ENCODE data around the gene ATP1A3. TPM values are rescaled to one million over a fixed set of nuclear protein-coding genes. Genes with fewer than 3 reads are reported as not detected.
A peak's percentile ranks its signal among the peaks of the same experiment; 100 is the strongest.
"Not testable (repeated sequence)": the region's sequence is repeated elsewhere in the genome, so short reads cannot be mapped to it uniquely, and the experiment has no call there.

The ATP1A3 gene
- 1 to 10 TPM in 1 of 2 donors, under 1 TPM in 1; 0.69 to 1.0 TPM for total RNA-seq
- 28.4 TPM for polyA plus RNA-seq (2013, experiment 1 of 2)
- polyA plus RNA-seq (2013, experiment 2 of 2): 21.8 TPM
- long read RNA-seq, experiment 1: 0 reads
- long read RNA-seq, experiment 2, partial matches to known transcripts: 1 of 1 reads
- long read RNA-seq, experiment 2, other reads (novel, unspliced or antisense): 0 of 1 reads
- long read RNA-seq, experiment 3: 0 reads
- long read RNA-seq, experiment 4: 0 reads

DNA sequence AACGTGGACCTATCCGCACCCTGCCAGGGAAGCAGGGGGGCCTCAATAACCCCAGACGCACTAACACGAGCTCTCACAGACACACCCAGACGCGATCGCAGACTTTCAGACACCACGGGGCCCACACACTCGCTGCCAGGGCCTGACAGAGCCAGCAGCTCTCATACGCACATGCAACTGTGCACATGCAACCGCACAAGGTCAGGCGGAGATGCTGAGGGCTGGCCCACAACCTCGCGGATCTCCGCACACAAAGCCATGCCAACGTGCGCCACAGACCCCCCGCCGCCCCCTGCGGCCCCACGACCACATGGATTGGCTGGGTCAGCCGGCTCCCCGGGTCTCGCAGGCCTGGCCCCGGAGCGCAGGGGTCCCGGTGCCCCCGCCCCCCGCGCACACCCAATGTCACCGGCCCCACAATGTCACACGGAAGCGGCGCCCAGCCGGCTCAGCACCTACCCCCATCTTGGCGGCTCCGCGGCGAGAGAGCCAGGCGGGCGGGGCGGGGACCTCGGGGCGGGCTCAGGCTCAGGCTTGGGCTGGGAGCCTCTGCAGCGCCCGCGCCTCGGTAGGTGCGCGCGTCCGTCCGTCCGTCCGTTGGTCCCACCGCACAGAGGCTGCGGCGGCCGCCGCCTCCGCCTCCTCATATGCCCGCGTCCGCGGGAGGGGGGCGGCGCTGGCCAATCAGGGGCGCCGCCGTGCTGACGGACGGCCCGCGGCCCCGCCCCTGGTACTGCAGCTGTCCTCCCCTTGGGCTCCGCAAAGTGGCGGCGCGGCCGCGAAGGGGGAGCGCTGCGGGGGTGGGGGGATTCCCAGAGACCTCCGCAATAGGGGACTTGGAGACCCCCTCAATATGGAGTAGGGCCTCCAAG, at the start of gene ATP1A3:
ATP1A3 (minus strand) TSS at position 619 of the 872 bp plus-strand sequence; CDS start at position 465, 154 bp downstream.
- Mint-ChIP-seq H3K4me1 (peaks cover 5% of the 10 kb centered on the region), H3K27ac (no peak within 1 kb of the TSS), H3K36me3 (ENCODE audit: low read depth) (no peaks in the 10 kb centered on the region), H3K9me3 (no peaks in the 10 kb centered on the region), H3K27me3 (ENCODE audit: insufficient read depth) (peaks cover 59% of the 10 kb centered on the region), H3K4me3 (peak within 1 kb of the TSS; percentile 35)
- H3K9ac ChIP-seq (ENCODE audit: extremely low read depth, low read length, poor library complexity, severe bottlenecking): no peak within 1 kb of the TSS
- no peaks in the 10 kb centered on the region for H3K4me1 ChIP-seq (ENCODE audit: control insufficient read depth, insufficient read depth, low read length)
- no peak within 1 kb of the TSS for H3K4me3 ChIP-seq (ENCODE audit: low read length)
- 3% methylated on average over 6 to 84 of the region's 84 CpGs for WGBS, 2 experiments (ENCODE audit: insufficient coverage in 1 of 2, insufficient read length in 1 of 2)
- H3K9me3 ChIP-seq (ENCODE audit: control insufficient read depth, low read length): no peaks in the 10 kb centered on the region
- no peaks in the 10 kb centered on the region for H3K36me3 ChIP-seq (ENCODE audit: control insufficient read depth, insufficient read depth, low read length)
- peak; percentile 86 for DNase-seq
- TF ChIP-seq, protein P1, sequence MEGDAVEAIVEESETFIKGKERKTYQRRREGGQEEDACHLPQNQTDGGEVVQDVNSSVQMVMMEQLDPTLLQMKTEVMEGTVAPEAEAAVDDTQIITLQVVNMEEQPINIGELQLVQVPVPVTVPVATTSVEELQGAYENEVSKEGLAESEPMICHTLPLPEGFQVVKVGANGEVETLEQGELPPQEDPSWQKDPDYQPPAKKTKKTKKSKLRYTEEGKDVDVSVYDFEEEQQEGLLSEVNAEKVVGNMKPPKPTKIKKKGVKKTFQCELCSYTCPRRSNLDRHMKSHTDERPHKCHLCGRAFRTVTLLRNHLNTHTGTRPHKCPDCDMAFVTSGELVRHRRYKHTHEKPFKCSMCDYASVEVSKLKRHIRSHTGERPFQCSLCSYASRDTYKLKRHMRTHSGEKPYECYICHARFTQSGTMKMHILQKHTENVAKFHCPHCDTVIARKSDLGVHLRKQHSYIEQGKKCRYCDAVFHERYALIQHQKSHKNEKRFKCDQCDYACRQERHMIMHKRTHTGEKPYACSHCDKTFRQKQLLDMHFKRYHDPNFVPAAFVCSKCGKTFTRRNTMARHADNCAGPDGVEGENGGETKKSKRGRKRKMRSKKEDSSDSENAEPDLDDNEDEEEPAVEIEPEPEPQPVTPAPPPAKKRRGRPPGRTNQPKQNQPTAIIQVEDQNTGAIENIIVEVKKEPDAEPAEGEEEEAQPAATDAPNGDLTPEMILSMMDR (conservative IDR thresholded peaks at IDR 0.05): no peak
- H3K27me3 ChIP-seq (ENCODE audit: control insufficient read depth, insufficient read depth, low read length, poor library complexity, severe bottlenecking): peaks cover 70% of the 10 kb centered on the region
- H3K27ac ChIP-seq (ENCODE audit: low read depth, low read length): no peak within 1 kb of the TSS

DNA sequence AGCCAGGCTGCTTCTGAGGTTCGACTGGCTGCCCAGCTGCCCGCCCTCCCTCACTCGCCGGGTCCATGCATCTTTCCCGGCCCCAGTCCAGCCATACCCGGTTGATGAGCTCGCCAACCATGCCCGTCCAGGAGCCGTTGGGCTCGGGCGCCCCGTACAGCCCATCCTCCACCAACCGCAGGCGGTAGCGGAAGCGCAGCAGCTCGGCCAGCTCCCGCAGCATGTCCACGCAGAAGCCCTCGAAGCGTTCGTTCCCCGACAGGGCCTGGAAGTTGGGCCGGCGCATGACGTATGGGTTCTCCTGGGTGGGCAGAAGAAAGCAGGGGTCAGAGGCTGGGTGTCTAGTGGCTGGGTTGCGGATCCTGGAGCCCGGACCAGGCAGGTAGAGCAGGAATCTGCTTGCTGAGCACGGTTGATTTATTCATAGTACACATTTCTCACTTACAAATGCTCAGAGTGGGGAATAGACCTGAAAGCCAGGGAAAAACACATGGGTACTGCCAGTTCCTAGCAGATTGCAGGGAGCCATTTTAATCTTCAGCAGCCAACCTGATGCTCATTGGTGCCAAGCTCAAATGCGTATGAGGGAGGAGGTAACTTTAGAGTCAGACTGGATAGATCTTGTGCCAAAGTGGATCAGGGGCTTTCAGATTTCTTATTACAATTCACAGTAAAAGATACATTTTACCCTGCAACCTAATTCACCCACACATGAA, 48.6 kb upstream of the ATP1A3 start:
- Histone ChIP-seq H3K36me3 (ENCODE audit: control insufficient read depth, insufficient read depth, low read length) (no peaks in the 10 kb centered on the region), H3K4me1 (ENCODE audit: control insufficient read depth, insufficient read depth, low read length) (no peaks in the 10 kb centered on the region), H3K27ac (ENCODE audit: low read depth, low read length) (no peak overlapping the region), H3K4me3 (ENCODE audit: low read length) (no peak overlapping the region), H3K9ac (ENCODE audit: extremely low read depth, low read length, poor library complexity, severe bottlenecking) (no peak overlapping the region), H3K27me3 (ENCODE audit: control insufficient read depth, insufficient read depth, low read length, poor library complexity, severe bottlenecking) (no peaks in the 10 kb centered on the region), H3K9me3 (ENCODE audit: control insufficient read depth, low read length) (no peaks in the 10 kb centered on the region)
- no peaks in the 10 kb centered on the region for H3K27me3 Mint-ChIP-seq (ENCODE audit: insufficient read depth)
- DNase-seq: no peak
- H3K4me3 Mint-ChIP-seq: no peak overlapping the region
- peaks cover 2% of the 10 kb centered on the region for H3K4me1 Mint-ChIP-seq
- WGBS, 2 experiments (ENCODE audit: insufficient coverage in 1 of 2, insufficient read length in 1 of 2): 94 to 97% methylated on average over 21 to 30 of the region's 30 CpGs
- H3K36me3 Mint-ChIP-seq (ENCODE audit: low read depth): peaks cover 8% of the 10 kb centered on the region
- no peak overlapping the region for H3K27ac Mint-ChIP-seq
- H3K9me3 Mint-ChIP-seq: no peaks in the 10 kb centered on the region
- TF ChIP-seq, protein P1 (conservative IDR thresholded peaks at IDR 0.05): no peak

DNA sequence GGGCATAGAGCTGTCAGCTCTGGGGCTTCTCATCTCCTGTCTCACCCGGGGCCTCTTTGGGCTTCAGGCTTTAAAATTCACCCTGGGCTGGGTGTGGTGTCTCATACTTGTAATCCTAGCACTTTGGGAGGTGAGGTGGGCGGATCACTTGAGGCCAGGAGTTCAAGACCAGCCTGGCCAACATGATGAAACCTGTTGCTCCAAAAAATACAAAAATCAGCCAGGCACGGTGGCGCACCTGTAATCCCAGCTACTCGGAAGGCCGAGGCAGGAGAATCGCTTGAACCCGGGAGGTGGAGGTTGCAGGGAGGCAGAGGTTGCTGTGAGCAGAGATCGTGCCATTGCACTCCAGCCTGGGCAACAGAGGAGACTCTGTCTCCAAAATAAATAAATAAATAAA, 46.5 kb upstream of the ATP1A3 start:
- not testable (repeated sequence) for H3K9me3 ChIP-seq (ENCODE audit: control insufficient read depth, low read length); H3K36me3 ChIP-seq (ENCODE audit: control insufficient read depth, insufficient read depth, low read length); DNase-seq; H3K27me3 Mint-ChIP-seq (ENCODE audit: insufficient read depth); H3K4me3 ChIP-seq (ENCODE audit: low read length); H3K27me3 ChIP-seq (ENCODE audit: control insufficient read depth, insufficient read depth, low read length, poor library complexity, severe bottlenecking); H3K27ac ChIP-seq (ENCODE audit: low read depth, low read length); H3K9me3 Mint-ChIP-seq; H3K4me1 Mint-ChIP-seq; H3K4me1 ChIP-seq (ENCODE audit: control insufficient read depth, insufficient read depth, low read length); H3K4me3 Mint-ChIP-seq; H3K27ac Mint-ChIP-seq; H3K9ac ChIP-seq (ENCODE audit: extremely low read depth, low read length, poor library complexity, severe bottlenecking)
- peaks cover 12% of the 10 kb centered on the region for H3K36me3 Mint-ChIP-seq (ENCODE audit: low read depth)
- 67 to 96% methylated on average over 1 to 8 of the region's 9 CpGs for WGBS, 2 experiments (ENCODE audit: insufficient coverage in 1 of 2, insufficient read length in 1 of 2)
